Astrocyte (in vitro differentiated cells and primary cell): Measurements from ENCODE around the gene IQGAP2.

Source experiments
- EZH2 ChIP-seq: IDR thresholded peaks from 2 replicates; pipeline ENCODE4 v1.6.1; 2012; ENCODE audit warnings: mild to moderate bottlenecking, low read length, inconsistent platforms; ENCODE audit not compliant: insufficient read depth
- TF ChIP-seq, protein P1 (sequence below): IDR thresholded peaks from 2 replicates; pipeline ENCODE4 v1.5.1; 2011; ENCODE audit warnings: low read depth, mild to moderate bottlenecking, inconsistent platforms, low read length, moderate library complexity; ENCODE audit not compliant: insufficient read depth

DNA sequence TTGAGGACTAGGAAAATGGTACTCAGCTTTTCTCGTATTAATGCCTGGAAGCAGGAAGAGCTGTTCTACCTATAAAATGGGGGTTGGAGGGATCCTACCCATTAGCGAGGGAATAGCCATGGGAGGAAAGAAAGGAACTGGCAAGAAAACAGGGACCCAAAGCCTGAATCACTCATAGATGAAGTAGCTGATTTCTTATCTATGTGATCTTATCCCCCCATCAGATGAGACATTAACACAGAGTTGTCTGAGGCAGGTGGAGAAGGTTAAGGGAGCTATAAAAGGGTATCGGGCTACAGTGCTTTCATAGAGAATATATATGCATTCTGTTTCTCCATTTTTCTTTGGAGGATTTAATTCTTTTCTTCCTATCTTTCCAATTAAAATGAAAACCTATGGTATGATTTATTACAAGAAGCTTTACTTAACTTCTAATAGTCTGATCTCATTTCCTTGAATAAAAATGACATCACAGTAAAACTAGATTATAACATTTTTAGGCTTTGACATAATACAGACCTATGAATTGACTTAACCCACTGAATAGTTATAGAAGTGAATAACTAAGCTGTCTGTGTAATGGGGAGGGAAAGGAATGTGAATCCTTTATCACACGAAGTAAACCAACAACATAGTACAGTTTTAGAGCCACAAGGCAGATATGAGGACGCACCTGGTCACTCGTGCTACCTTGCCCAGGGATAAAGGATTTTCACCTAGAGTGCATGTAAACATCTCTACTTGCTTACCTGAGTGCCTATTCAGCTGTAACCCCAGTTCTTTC lies 39.0 kb downstream of the IQGAP2 start:
- TF ChIP-seq, protein P1, sequence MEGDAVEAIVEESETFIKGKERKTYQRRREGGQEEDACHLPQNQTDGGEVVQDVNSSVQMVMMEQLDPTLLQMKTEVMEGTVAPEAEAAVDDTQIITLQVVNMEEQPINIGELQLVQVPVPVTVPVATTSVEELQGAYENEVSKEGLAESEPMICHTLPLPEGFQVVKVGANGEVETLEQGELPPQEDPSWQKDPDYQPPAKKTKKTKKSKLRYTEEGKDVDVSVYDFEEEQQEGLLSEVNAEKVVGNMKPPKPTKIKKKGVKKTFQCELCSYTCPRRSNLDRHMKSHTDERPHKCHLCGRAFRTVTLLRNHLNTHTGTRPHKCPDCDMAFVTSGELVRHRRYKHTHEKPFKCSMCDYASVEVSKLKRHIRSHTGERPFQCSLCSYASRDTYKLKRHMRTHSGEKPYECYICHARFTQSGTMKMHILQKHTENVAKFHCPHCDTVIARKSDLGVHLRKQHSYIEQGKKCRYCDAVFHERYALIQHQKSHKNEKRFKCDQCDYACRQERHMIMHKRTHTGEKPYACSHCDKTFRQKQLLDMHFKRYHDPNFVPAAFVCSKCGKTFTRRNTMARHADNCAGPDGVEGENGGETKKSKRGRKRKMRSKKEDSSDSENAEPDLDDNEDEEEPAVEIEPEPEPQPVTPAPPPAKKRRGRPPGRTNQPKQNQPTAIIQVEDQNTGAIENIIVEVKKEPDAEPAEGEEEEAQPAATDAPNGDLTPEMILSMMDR = no peak
- no peak for TF ChIP-seq EZH2
